Measurements from ENCODE around the gene C4orf50.

DNA sequence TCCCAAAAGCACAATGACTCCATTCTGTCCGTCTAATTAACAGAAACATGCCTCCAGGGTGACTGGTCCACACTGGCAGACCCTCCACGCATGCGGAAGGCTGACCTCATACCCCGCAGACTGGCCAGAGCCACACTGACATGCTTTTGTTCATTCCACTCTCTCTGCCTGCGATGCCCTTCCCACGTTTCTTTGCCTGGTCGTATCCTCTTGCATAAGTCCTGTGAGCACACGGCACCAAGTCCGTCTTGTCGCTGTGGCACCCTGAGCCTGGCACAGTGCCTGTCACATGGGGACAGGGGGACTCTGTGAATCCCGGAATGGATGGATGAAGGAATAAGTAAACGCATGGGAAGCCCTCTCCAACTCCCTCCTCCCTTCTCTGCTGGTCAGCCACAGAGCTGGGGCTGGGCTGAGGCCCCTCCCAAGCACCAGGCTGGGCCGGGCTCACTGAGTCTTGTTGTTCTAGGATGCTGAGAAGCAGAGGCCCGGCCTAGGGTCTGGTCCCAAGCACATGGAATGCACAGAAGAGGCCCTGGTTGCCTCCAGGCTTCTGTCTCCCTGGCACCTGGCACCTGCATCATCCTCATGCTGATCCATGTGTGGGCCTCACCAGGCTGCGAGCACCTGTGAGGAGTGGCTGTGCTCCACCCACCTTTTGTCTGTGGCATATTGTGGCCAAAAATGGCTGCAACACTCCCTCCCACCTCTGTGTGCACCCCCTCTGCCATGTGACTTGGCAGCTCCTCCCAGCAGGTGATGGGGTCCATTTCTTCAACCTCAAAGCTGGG, 38.9 kb upstream of the C4orf50 start:
- TF ChIP-seq POLR2AphosphoS5 (IDR thresholded peaks at IDR 0.05; ENCODE audit: low read depth, low read length) (no peak), TAF1 (IDR thresholded peaks at IDR 0.05; ENCODE audit: borderline replicate concordance, insufficient read depth, low read length) (no peak), FOXP2 (optimal IDR thresholded peaks at IDR 0.05; ENCODE audit: borderline replicate concordance, extremely low read depth, extremely low read length, insufficient read depth) (no peak), SIN3A (IDR thresholded peaks at IDR 0.05; ENCODE audit: borderline replicate concordance, insufficient read depth, low read length) (no peak)
- TF ChIP-seq, protein P1, sequence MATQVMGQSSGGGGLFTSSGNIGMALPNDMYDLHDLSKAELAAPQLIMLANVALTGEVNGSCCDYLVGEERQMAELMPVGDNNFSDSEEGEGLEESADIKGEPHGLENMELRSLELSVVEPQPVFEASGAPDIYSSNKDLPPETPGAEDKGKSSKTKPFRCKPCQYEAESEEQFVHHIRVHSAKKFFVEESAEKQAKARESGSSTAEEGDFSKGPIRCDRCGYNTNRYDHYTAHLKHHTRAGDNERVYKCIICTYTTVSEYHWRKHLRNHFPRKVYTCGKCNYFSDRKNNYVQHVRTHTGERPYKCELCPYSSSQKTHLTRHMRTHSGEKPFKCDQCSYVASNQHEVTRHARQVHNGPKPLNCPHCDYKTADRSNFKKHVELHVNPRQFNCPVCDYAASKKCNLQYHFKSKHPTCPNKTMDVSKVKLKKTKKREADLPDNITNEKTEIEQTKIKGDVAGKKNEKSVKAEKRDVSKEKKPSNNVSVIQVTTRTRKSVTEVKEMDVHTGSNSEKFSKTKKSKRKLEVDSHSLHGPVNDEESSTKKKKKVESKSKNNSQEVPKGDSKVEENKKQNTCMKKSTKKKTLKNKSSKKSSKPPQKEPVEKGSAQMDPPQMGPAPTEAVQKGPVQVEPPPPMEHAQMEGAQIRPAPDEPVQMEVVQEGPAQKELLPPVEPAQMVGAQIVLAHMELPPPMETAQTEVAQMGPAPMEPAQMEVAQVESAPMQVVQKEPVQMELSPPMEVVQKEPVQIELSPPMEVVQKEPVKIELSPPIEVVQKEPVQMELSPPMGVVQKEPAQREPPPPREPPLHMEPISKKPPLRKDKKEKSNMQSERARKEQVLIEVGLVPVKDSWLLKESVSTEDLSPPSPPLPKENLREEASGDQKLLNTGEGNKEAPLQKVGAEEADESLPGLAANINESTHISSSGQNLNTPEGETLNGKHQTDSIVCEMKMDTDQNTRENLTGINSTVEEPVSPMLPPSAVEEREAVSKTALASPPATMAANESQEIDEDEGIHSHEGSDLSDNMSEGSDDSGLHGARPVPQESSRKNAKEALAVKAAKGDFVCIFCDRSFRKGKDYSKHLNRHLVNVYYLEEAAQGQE (IDR thresholded peaks at IDR 0.05; ENCODE audit: insufficient read depth in 1 of 2, low read depth in 2 of 2, low read length in 2 of 2) = no peak

Data from PFSK-1 (cell line).